ENCODE data around the gene CXCR2.

CXCR2 gene

GRCh38 chr2:218149848-218150440 is 24.1 kb downstream of the CXCR2 start:
- no peak overlapping the region for H3K4me3 ChIP-seq (ENCODE audit: insufficient read depth, low read length, poor library complexity, severe bottlenecking)
- H3K9ac ChIP-seq (ENCODE audit: low read length), result no peak overlapping the region
- no peaks in the 10 kb centered on the region for H4K20me1 ChIP-seq (ENCODE audit: low read depth, low read length)
- H3K79me2 ChIP-seq (ENCODE audit: insufficient read depth, low read length), result no peaks in the 10 kb centered on the region
- no peaks in the 10 kb centered on the region for H3K27me3 ChIP-seq (ENCODE audit: low read length)
- H2AFZ ChIP-seq (ENCODE audit: low read depth, low read length, severe bottlenecking), result no peak overlapping the region
- H3K9me3 ChIP-seq (ENCODE audit: insufficient read depth, low read length), result no peaks in the 10 kb centered on the region
- no peaks in the 10 kb centered on the region for H3K9me2 ChIP-seq (replicated peaks; ENCODE audit: insufficient read depth, low read length)
- H3K27ac ChIP-seq (ENCODE audit: low read depth, low read length), result no peak overlapping the region
- H3K36me3 ChIP-seq (ENCODE audit: low read length), result no peaks in the 10 kb centered on the region
- TF ChIP-seq, protein P1, sequence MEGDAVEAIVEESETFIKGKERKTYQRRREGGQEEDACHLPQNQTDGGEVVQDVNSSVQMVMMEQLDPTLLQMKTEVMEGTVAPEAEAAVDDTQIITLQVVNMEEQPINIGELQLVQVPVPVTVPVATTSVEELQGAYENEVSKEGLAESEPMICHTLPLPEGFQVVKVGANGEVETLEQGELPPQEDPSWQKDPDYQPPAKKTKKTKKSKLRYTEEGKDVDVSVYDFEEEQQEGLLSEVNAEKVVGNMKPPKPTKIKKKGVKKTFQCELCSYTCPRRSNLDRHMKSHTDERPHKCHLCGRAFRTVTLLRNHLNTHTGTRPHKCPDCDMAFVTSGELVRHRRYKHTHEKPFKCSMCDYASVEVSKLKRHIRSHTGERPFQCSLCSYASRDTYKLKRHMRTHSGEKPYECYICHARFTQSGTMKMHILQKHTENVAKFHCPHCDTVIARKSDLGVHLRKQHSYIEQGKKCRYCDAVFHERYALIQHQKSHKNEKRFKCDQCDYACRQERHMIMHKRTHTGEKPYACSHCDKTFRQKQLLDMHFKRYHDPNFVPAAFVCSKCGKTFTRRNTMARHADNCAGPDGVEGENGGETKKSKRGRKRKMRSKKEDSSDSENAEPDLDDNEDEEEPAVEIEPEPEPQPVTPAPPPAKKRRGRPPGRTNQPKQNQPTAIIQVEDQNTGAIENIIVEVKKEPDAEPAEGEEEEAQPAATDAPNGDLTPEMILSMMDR (IDR thresholded peaks at IDR 0.05; ENCODE audit: insufficient read depth, low read length, poor library complexity, severe bottlenecking), result no peak
- TF ChIP-seq EZH2phosphoT487 (conservative IDR thresholded peaks at IDR 0.05; ENCODE audit: low read length), result no peak
- no peak overlapping the region for H3K4me2 ChIP-seq (ENCODE audit: low read depth, low read length, poor library complexity, severe bottlenecking)
- no peaks in the 10 kb centered on the region for H3F3A ChIP-seq (ENCODE audit: insufficient read depth)

DNA sequence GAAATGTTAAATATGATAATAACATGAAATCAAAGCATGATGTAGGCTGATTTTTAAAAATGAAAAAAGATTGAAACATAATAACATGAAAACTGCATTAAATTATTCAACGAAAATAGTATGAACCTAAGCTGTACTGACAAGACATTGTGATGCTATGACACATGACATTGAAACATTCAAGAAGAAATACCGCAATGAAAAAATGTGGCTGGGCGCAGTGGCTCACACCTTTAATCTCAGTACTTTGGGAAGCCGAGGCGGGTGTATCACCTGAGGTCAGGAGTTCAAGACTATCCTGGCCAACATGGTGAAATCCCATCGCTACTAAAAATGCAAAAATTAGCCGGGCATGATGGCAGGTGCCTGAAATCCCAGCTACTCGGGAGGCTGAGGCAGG is 26.3 kb downstream of the CXCR2 start:
- no peaks in the 10 kb centered on the region for H3K36me3 ChIP-seq (ENCODE audit: low read length)
- no peak overlapping the region for H3K9ac ChIP-seq (ENCODE audit: low read length)
- H3K79me2 ChIP-seq (ENCODE audit: insufficient read depth, low read length), result no peaks in the 10 kb centered on the region
- H3K4me3 ChIP-seq (ENCODE audit: insufficient read depth, low read length, poor library complexity, severe bottlenecking), result no peak overlapping the region
- H4K20me1 ChIP-seq (ENCODE audit: low read depth, low read length), result no peaks in the 10 kb centered on the region
- H3K27ac ChIP-seq (ENCODE audit: low read depth, low read length), result no peak overlapping the region
- no peaks in the 10 kb centered on the region for H3F3A ChIP-seq (ENCODE audit: insufficient read depth)
- H3K9me3 ChIP-seq (ENCODE audit: insufficient read depth, low read length), result no peaks in the 10 kb centered on the region
- H3K9me2 ChIP-seq (replicated peaks; ENCODE audit: insufficient read depth, low read length), result no peaks in the 10 kb centered on the region
- H3K4me2 ChIP-seq (ENCODE audit: low read depth, low read length, poor library complexity, severe bottlenecking), result no peak overlapping the region
- no peaks in the 10 kb centered on the region for H3K27me3 ChIP-seq (ENCODE audit: low read length)
- H2AFZ ChIP-seq (ENCODE audit: low read depth, low read length, severe bottlenecking), result no peak overlapping the region
- TF ChIP-seq EZH2phosphoT487 (conservative IDR thresholded peaks at IDR 0.05; ENCODE audit: low read length), result no peak
- TF ChIP-seq, protein P1 (IDR thresholded peaks at IDR 0.05; ENCODE audit: insufficient read depth, low read length, poor library complexity, severe bottlenecking), result no peak

- Histone ChIP-seq H4K20me1 (ENCODE audit: low read depth, low read length) (no peaks in the 10 kb centered on the region), H3K79me2 (ENCODE audit: insufficient read depth, low read length) (no peaks in the 10 kb centered on the region), H3K27ac (ENCODE audit: low read depth, low read length) (no peak overlapping the region), H3K9me3 (ENCODE audit: insufficient read depth, low read length) (no peaks in the 10 kb centered on the region), H3K27me3 (ENCODE audit: low read length) (no peaks in the 10 kb centered on the region), H2AFZ (ENCODE audit: low read depth, low read length, severe bottlenecking) (no peak overlapping the region), H3K9me2 (replicated peaks; ENCODE audit: insufficient read depth, low read length) (no peaks in the 10 kb centered on the region), H3K4me2 (ENCODE audit: low read depth, low read length, poor library complexity, severe bottlenecking) (no peak overlapping the region), H3F3A (ENCODE audit: insufficient read depth) (no peaks in the 10 kb centered on the region), H3K36me3 (ENCODE audit: low read length) (no peaks in the 10 kb centered on the region), H3K9ac (ENCODE audit: low read length) (no peak overlapping the region), H3K4me3 (ENCODE audit: insufficient read depth, low read length, poor library complexity, severe bottlenecking) (no peak overlapping the region)
- no peak for TF ChIP-seq EZH2phosphoT487 (conservative IDR thresholded peaks at IDR 0.05; ENCODE audit: low read length)
- TF ChIP-seq, protein P1 (IDR thresholded peaks at IDR 0.05; ENCODE audit: insufficient read depth, low read length, poor library complexity, severe bottlenecking), result no peak
These were observed 26.9 kb downstream of the CXCR2 start for GRCh38 chr2:218152777-218153176.
